ENCODE results near the gene DCDC2C. TPM values are rescaled to one million over a fixed set of nuclear protein-coding genes. Genes with fewer than 3 reads are reported as not detected.

Gene DCDC2C
- total and polyA plus RNA-seq, 9 of the 15 experiments (the other 6 are each of a cell fraction or from before 2014, with no cell fraction given): not detected

DNA sequence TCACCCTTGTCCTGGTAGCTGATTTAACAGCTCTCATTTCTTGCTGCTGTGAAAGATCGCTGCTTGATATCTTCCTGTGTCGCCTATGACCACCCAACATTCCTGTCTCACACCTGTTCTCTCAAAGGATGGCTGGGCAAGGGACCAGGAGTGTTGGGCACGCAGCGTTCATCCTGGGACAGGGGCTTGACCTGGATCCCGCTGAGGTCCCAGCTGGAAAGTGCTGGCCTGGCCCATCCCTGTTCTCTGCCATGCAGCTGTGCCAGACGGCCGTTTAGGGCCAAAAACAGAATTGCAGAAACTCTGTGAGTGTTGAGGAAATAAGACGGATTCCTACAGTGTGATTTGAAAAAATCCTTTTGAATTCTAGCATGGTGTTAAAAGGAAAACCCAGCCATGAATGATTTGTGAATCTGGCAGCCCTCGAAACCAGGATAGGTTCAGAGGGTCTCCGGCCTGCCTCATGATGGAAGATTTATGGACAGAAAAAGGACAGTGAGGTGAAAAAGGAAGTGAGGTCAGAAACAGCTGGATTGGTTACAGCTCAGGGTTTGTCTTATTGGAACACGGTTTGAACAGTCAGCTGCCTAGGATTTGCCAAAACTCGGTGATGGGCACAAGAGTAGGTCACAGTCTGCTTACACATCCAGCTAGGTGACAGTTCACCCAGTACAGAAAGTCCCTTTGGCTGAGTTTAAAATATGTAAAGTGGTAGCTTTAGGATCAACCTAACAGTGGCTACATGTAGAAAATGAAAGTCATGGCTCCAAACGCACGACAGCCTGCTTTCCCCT, 164.8 kb downstream of the DCDC2C start:
- H3K36me3 ChIP-seq (ENCODE audit: control insufficient read depth, insufficient read depth, low read length): no peaks in the 10 kb centered on the region
- no peak overlapping the region for H2AFZ ChIP-seq (ENCODE audit: low read depth, low read length)
- intact Hi-C loops (cut with micrococcal nuclease): no loop called here
- no peaks in the 10 kb centered on the region for H4K20me1 ChIP-seq (replicated peaks; ENCODE audit: control insufficient read depth, insufficient read depth, low read length)
- WGBS (ENCODE audit: insufficient coverage, low coverage, missing lambda C conversion rate): under 1% methylated on average over 14 of the region's 14 CpGs
- H3K9ac ChIP-seq (ENCODE audit: insufficient read depth in 1 of 2, low read depth in 2 of 2, low read length in 2 of 2): no peak overlapping the region
- CTCF ChIA-PET (ENCODE audit: low intra/inter-chr PET ratio): no interaction called here
- ATAC-seq: no peak
- H3K9me3 ChIP-seq (replicated peaks; ENCODE audit: control insufficient read depth, insufficient read depth, low read depth, low read length): no peaks in the 10 kb centered on the region
- BruUV-seq (replicated peaks): no TSS peak
- DNase-seq (ENCODE audit: extremely low read depth in 1 of 4, low spot score in 3 of 4): no peak
- no peak overlapping the region for H3K4me3 ChIP-seq
- H3K27me3 ChIP-seq (ENCODE audit: control insufficient read depth in 2 of 2, insufficient read depth in 2 of 2, low read length in 2 of 2): no peaks in the 10 kb centered on the region; a peak in 1 of 5 replicates
- H3K4me1 ChIP-seq (replicated peaks in 1 of 2; ENCODE audit: control insufficient read depth in 2 of 2, insufficient read depth in 2 of 2, low read length in 2 of 2): no peaks in the 10 kb centered on the region
- no peaks in the 10 kb centered on the region for H3K79me2 ChIP-seq (ENCODE audit: control insufficient read depth, insufficient read depth, low read length)
- POLR2A ChIA-PET: no interaction called here
- no peaks in the 10 kb centered on the region for H3K9me1 ChIP-seq (ENCODE audit: control insufficient read depth, insufficient read depth, low read length)
- in situ Hi-C loops (cut with MboI): no loop called here
- no peak overlapping the region for H3K4me2 ChIP-seq (ENCODE audit: insufficient read depth, low read length)
- no peak overlapping the region for H3K27ac ChIP-seq (ENCODE audit: extremely low read depth, low read depth, low read length)
- no peak for FAIRE-seq
- TF ChIP-seq ZBTB7A (IDR thresholded peaks at IDR 0.05; ENCODE audit: borderline replicate concordance, control insufficient read depth, low read depth, low read length) (no peak), NCOR1 (IDR thresholded peaks at IDR 0.05) (no peak), ZNF174 (CRISPR knock-in tag; IDR thresholded peaks at IDR 0.05) (no peak)

DNA sequence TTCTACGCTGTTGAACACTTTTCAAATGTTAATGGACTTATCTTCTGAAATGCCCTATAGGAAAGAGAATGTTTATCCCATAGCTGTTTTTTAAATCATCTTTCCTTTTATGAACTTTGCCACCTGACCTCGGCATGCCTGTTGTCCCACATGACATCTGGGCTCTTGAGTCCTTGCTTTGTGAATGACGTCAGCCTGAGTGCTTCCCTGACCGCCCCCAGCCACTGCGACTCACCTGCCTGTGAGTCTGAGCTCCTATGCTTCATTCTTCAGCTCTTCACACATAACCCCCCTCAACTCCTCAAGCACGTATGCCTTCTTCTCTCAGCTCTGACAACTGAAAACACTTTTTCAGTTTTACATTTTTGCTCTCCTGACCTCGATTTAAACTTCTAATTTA, 166.8 kb downstream of the DCDC2C start:
- Histone ChIP-seq H4K20me1 (replicated peaks; ENCODE audit: control insufficient read depth, insufficient read depth, low read length) (no peaks in the 10 kb centered on the region), H3K4me1 (replicated peaks in 1 of 2; ENCODE audit: control insufficient read depth in 2 of 2, insufficient read depth in 2 of 2, low read length in 2 of 2) (no peaks in the 10 kb centered on the region), H3K79me2 (ENCODE audit: control insufficient read depth, insufficient read depth, low read length) (no peaks in the 10 kb centered on the region), H3K4me2 (ENCODE audit: insufficient read depth, low read length) (no peak overlapping the region), H3K27me3 (ENCODE audit: control insufficient read depth in 2 of 2, insufficient read depth in 2 of 2, low read length in 2 of 2) (no peaks in the 10 kb centered on the region; a peak in 1 of 5 replicates), H3K36me3 (ENCODE audit: control insufficient read depth, insufficient read depth, low read length) (no peaks in the 10 kb centered on the region), H3K9me3 (replicated peaks; ENCODE audit: control insufficient read depth, insufficient read depth, low read depth, low read length) (no peaks in the 10 kb centered on the region), H3K4me3 (no peak overlapping the region), H3K9ac (ENCODE audit: insufficient read depth in 1 of 2, low read depth in 2 of 2, low read length in 2 of 2) (no peak overlapping the region), H3K27ac (ENCODE audit: extremely low read depth, low read depth, low read length) (no peak overlapping the region), H3K9me1 (ENCODE audit: control insufficient read depth, insufficient read depth, low read length) (no peaks in the 10 kb centered on the region), H2AFZ (ENCODE audit: low read depth, low read length) (no peak overlapping the region)
- DNase-seq (ENCODE audit: extremely low read depth in 1 of 4, low spot score in 3 of 4) (no peak), FAIRE-seq (no peak), ATAC-seq (no peak)
- in situ Hi-C loops (cut with MboI): no loop called here
- CTCF ChIA-PET (ENCODE audit: low intra/inter-chr PET ratio): no interaction called here
- POLR2A ChIA-PET: interaction anchor here (0.6 to 1.3 kb wide), 2 partner anchors 13 to 842 kb away, joined by 3 to 4 read pairs; no protein-coding TSS in a partner anchor
- intact Hi-C loops (cut with micrococcal nuclease): no loop called here
- BruUV-seq (replicated peaks): no TSS peak
- 5% methylated on average over 7 of the region's 7 CpGs for WGBS (ENCODE audit: insufficient coverage, low coverage, missing lambda C conversion rate)
- TF ChIP-seq XRCC5 (IDR thresholded peaks at IDR 0.05; ENCODE audit: low read depth, low read length) (no peak), ZNF77 (CRISPR knock-in tag; IDR thresholded peaks at IDR 0.05) (no peak), SRF (CRISPR knock-in tag; IDR thresholded peaks at IDR 0.05) (no peak)
- TF ChIP-seq, protein P1, sequence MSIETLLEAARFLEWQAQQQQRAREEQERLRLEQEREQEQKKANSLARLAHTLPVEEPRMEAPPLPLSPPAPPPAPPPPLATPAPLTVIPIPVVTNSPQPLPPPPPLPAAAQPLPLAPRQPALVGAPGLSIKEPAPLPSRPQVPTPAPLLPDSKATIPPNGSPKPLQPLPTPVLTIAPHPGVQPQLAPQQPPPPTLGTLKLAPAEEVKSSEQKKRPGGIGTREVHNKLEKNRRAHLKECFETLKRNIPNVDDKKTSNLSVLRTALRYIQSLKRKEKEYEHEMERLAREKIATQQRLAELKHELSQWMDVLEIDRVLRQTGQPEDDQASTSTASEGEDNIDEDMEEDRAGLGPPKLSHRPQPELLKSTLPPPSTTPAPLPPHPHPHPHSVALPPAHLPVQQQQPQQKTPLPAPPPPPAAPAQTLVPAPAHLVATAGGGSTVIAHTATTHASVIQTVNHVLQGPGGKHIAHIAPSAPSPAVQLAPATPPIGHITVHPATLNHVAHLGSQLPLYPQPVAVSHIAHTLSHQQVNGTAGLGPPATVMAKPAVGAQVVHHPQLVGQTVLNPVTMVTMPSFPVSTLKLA (conservative IDR thresholded peaks at IDR 0.05): no peak
- TF ChIP-seq, protein P2, sequence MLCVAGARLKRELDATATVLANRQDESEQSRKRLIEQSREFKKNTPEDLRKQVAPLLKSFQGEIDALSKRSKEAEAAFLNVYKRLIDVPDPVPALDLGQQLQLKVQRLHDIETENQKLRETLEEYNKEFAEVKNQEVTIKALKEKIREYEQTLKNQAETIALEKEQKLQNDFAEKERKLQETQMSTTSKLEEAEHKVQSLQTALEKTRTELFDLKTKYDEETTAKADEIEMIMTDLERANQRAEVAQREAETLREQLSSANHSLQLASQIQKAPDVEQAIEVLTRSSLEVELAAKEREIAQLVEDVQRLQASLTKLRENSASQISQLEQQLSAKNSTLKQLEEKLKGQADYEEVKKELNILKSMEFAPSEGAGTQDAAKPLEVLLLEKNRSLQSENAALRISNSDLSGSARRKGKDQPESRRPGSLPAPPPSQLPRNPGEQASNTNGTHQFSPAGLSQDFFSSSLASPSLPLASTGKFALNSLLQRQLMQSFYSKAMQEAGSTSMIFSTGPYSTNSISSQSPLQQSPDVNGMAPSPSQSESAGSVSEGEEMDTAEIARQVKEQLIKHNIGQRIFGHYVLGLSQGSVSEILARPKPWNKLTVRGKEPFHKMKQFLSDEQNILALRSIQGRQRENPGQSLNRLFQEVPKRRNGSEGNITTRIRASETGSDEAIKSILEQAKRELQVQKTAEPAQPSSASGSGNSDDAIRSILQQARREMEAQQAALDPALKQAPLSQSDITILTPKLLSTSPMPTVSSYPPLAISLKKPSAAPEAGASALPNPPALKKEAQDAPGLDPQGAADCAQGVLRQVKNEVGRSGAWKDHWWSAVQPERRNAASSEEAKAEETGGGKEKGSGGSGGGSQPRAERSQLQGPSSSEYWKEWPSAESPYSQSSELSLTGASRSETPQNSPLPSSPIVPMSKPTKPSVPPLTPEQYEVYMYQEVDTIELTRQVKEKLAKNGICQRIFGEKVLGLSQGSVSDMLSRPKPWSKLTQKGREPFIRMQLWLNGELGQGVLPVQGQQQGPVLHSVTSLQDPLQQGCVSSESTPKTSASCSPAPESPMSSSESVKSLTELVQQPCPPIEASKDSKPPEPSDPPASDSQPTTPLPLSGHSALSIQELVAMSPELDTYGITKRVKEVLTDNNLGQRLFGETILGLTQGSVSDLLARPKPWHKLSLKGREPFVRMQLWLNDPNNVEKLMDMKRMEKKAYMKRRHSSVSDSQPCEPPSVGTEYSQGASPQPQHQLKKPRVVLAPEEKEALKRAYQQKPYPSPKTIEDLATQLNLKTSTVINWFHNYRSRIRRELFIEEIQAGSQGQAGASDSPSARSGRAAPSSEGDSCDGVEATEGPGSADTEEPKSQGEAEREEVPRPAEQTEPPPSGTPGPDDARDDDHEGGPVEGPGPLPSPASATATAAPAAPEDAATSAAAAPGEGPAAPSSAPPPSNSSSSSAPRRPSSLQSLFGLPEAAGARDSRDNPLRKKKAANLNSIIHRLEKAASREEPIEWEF (CRISPR knock-in tag; IDR thresholded peaks at IDR 0.05): no peak
